ENCODE measurements around the gene ANKDD1A. TPM values are rescaled to one million over a fixed set of nuclear protein-coding genes. Genes with fewer than 3 reads are reported as not detected.

The ANKDD1A gene
- total RNA-seq, 4 donors from 2014 or later, result 5.1 to 11.9 (median 6.3) TPM

- no peak for DNase-seq
- Histone ChIP-seq H3K4me1 (no peaks in the 10 kb centered on the region), H3K9me3 (no peaks in the 10 kb centered on the region), H3K36me3 (no peaks in the 10 kb centered on the region), H3K4me3 (replicated peaks in 1 of 3) (no peak overlapping the region), H3K27ac (no peak overlapping the region), H3K27me3 (no peaks in the 10 kb centered on the region)
- intact Hi-C loops (cut with DNase I), result no loop called here
- WGBS, 2 donors, result 95 to 96% methylated on average over 4 of the region's 4 CpGs
- TF ChIP-seq CTCF (IDR thresholded peaks at IDR 0.05) (no peak), POLR2A (IDR thresholded peaks at IDR 0.05) (no peak)
Observed at GRCh38 chr15:64997745-64998375, 86.2 kb downstream of the ANKDD1A start.

GRCh38 chr15:65004993-65005392, 93.3 kb downstream of the ANKDD1A start:
- intact Hi-C loops (cut with DNase I), result no loop called here
- Histone ChIP-seq H3K36me3 (peaks cover 0 to 3% of the 10 kb centered on the region in 2 donors), H3K4me3 (replicated peaks in 1 of 3) (no peak overlapping the region), H3K4me1 (no peaks in the 10 kb centered on the region), H3K27me3 (no peaks in the 10 kb centered on the region), H3K9me3 (no peaks in the 10 kb centered on the region), H3K27ac (no peak overlapping the region)
- WGBS, 2 donors, result 80 to 86% methylated on average over 3 of the region's 3 CpGs
- DNase-seq, result no peak
- TF ChIP-seq CTCF (IDR thresholded peaks at IDR 0.05) (no peak), POLR2A (IDR thresholded peaks at IDR 0.05) (no peak)

DNA sequence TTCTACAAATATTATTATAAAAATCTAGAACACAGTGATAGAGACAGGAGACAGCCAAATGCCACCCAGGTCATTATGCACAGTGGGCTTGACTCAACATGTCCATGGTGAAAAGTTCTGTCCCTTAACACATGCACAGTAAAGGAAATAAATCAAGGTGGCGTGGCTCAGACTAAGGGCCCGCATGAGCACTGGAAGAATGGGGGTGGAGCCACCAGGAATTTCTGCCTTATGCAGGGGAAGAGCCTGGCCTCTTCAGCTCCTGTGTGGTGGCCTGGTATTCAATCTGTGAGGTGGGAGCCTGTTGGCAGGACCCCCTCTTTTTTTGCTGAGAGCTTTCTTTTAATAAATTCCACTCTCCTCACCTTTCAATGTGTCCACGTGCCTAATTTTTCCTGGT, 95.2 kb downstream of the ANKDD1A start:
- H3K36me3 ChIP-seq, result peaks cover 0 to 3% of the 10 kb centered on the region in 2 donors
- no peaks in the 10 kb centered on the region for H3K27me3 ChIP-seq
- TF ChIP-seq POLR2A (IDR thresholded peaks at IDR 0.05), result no peak
- no peak for TF ChIP-seq CTCF (IDR thresholded peaks at IDR 0.05)
- no peak for DNase-seq
- WGBS, 2 donors, result 91 to 98% methylated on average over 3 of the region's 3 CpGs
- H3K27ac ChIP-seq, result no peak overlapping the region
- H3K9me3 ChIP-seq, result no peaks in the 10 kb centered on the region
- intact Hi-C loops (cut with DNase I), result no loop called here
- H3K4me1 ChIP-seq, result no peaks in the 10 kb centered on the region
- no peak overlapping the region for H3K4me3 ChIP-seq (replicated peaks in 1 of 3)

Other genes with a start within 250 kb of the ANKDD1A start
- gene RBPMS2, start 136.3 kb upstream of the ANKDD1A start, total RNA-seq, result 1 to 10 TPM; 2.6 to 3.5 (median 3.1) TPM
- gene PIF1, start 86.3 kb upstream of the ANKDD1A start, total RNA-seq, result 1 to 10 TPM in 1 of 4 donors, under 1 TPM in 2, not detected in 1; 0.33 to 1.1 (median 0.54) TPM
- gene PLEKHO2, start 70.0 kb upstream of the ANKDD1A start, total RNA-seq, result 10 to 100 TPM; 31.3 to 53.6 (median 46.1) TPM
- 100 to 1,000 TPM; 119 to 149 (median 122) TPM for gene SPG21, start 78.0 kb downstream of the ANKDD1A start, total RNA-seq
- 10 to 100 TPM; 20.7 to 31.6 (median 27.1) TPM for gene MTFMT, start 117.7 kb downstream of the ANKDD1A start, total RNA-seq
- gene SLC51B, start 133.5 kb downstream of the ANKDD1A start, total RNA-seq, result not detected
- 10 to 100 TPM in 1 of 4 donors, 1 to 10 TPM in 3; 5.1 to 12.5 (median 7.7) TPM for gene RASL12, start 156.1 kb downstream of the ANKDD1A start, total RNA-seq
- not detected for gene KBTBD13, start 164.8 kb downstream of the ANKDD1A start, total RNA-seq
- gene UBAP1L, start 203.3 kb downstream of the ANKDD1A start, total RNA-seq, result 10 to 100 TPM in 1 of 4 donors, 1 to 10 TPM in 3; 8.1 to 12.6 (median 8.8) TPM
- gene PDCD7, start 221.9 kb downstream of the ANKDD1A start, total RNA-seq, result 10 to 100 TPM; 27.5 to 43.4 (median 32.9) TPM